NCI-H146 (cell line): ENCODE measurements around the gene S100P.
"Not testable (repeated sequence)": the region's sequence is repeated elsewhere in the genome, so short reads cannot be mapped to it uniquely, and the experiment has no call there.

ENCODE experiments used
- DNase-seq: peaks from one replicate; lab custom pipeline; 2025; lab: John Stamatoyannopoulos, UW

Gene S100P

DNA sequence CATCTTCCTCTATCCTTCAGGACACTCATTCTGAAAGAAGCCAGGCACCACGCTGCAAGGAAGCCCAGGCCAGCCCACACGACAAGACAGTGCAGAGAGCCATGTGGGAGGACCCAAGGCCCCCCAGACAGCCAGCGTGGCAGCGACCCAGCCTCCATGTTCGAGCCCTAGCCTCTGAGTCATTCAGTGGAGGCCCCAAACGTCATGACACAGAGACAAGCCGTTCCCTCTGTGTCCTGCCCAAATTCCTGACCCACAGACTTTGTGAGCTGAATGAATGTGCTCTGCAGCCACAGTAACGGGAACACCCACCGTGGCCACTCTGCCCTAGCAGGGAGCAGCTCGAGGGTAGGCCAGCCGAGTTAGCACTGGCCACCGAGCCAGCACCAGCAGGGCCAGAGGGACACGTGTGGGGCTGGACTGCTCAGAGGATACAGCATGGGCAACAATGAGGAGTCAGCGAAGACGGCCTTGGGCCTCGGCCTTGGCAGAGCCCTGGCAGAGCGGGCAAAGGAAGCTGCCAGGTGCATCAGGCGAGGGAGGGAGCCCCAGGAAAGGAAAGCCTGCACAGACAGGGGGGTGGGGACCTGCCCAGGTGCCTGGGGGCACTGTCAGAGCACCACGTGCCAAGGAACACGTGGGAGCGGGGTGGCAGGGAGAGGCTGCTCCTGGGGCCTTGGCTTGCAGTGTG lies 30.9 kb downstream of the S100P start:
- DNase-seq, result no peak

DNA sequence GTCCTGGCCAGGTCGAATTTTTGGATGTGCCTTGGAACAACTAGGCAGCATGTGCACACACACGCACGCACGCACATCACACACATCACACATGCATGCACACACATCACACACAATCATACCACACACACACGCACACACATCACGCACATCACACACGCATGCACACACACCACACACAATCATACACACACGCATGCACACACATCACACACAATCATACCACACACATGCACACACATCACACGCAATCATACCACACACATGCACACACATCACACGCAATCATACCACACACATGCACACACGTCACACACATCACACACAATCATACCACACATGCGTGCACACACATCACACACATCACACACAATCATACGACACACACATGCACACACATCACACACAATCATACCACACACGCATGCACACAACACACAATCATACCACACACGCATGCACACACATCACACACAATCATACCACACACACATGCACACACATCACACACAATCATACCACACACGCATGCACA lies 31.8 kb downstream of the S100P start:
- DNase-seq, result not testable (repeated sequence)

DNA sequence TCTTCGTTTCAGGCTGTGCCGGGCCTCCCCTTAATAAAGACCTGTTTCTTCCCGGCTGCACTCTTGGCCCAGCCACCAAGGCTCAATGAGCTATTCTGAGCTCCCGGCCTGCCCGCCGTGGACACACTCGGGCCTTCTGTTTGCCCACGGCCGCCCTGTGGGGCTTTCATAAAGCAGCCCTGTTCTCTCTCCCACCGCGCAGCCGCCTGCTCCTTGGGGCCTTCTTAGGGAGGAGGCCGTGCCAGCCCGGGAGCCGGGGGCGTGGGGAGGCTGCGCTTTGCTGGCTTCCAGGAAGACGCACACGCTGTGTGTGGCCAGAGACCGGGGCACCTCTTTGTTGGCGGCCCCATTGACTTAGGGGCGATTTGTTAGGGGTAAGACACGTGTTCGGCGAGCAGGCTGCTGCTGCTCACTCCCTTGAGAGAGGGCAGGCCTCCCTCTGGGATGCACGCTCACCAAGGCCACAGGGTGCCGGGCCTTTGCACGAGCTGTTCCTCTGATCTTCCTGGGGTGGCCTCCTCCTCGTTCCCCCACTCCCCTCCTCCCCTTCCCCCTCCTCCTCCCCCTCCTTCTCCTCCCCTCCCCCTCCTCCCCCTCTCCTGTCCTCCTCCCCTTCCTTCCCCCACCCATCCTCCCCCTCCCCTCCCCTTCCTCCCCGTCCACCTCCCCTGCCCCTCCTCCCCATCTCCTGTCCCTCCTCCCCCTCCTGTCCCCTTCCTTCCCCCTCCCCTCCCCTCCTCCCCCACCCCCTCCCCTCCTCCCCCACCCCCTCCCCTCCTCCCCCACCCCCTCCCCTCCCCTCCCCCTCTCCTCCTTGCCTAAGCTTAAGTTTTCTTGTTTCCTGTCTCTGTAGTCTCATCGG lies 33.6 kb downstream of the S100P start:
- peak; percentile 22 for DNase-seq

DNA sequence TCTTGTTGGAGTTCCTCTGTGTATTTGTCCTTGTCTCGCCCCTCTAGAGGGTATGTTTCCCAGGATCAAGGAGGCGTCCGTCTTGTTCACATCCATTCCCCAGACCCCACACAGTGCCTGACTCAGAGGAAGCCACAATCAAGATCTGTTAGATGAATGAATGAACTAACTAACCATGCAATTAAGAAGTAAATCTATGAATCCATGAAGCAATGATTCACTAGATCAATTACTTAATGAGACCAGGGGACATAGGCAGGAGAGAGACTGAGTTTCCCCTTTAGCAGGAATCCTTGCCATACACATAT lies 34.2 kb downstream of the S100P start:
- DNase-seq, result no peak

DNA sequence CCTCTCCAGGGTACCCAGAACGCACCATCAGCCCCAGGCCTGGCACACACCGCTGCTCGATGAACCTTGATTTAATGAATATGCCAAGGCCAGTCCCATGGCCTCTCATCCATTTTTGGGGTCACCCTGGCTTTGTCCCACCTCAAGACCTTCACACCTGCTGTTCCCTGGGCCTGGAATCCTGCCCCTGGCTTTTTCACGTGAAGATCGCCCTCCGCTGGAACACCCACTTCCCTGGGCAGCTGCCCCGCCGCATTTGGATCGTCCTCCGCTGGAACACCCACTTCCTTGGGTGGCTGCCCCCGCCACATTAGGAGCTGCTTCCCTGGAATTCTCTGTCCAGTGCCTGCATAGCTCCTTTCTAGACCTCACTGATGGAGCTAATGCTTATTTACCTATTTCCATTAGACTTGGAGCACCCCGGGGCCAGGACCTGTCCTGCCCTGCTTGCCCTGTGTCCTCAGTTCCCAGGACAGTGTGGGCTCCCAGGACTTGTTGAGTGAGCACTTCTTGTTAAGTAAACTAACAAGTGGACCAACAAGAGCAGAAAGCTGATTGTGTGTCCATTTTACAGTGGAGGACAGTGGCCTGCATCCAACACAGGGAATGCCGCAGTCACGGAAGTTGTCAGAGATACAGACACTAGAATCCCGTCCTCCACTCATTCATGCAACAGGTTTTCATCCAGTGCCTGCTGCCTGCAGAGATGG lies 34.8 kb downstream of the S100P start:
- no peak for DNase-seq

DNA sequence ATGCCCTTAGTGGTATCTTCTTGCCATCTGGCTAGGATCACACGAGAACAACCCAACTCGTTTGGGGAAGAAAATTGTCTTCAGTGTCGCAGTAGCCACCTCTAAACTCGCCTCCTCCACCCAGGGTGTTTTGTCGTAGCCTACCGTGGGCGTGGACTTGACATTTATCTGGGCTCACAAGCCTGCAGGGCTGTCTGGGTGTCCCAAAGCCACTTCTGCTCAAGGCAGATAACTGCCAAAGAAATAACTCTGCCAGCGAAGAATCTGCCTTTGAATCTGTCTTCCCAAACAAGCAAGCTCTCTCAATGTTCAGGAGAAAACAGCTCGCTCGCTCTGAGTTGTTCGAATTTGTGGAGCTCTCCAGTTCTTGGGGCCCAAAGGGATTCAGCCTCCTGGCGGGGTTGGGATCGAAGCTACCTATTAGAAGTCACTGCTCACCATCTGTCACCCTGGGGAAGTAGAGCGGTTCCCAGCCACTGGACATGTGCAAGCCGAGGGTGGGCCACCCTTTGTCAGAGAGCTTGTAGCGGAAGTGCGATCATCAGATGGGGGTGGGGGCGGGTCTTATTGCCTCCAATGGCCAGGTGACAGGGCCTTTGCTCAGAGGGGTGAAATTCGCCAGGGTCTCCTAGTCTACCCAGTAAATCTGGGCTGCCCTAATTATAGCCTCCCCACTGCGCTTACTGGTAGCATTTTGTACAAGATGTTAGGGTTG lies 37.1 kb downstream of the S100P start:
- no peak for DNase-seq

DNA sequence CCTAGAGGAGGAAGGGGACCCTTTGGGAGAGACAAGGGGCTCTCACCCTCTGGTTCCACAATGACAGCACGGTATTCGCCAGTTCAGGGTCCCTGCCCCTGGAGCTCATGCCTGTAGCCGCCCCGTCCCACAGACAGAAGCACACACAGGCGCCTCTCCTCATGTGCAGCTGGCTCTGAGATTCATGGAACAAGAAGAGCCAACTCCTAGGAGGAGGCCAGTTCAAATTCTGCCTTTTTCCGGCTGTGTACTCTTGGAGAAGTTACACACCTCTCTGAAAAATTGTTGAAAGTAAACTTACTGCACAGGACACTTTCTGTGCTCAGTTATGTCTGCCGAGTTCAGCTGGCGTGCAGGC lies 37.6 kb downstream of the S100P start:
- no peak for DNase-seq

DNA sequence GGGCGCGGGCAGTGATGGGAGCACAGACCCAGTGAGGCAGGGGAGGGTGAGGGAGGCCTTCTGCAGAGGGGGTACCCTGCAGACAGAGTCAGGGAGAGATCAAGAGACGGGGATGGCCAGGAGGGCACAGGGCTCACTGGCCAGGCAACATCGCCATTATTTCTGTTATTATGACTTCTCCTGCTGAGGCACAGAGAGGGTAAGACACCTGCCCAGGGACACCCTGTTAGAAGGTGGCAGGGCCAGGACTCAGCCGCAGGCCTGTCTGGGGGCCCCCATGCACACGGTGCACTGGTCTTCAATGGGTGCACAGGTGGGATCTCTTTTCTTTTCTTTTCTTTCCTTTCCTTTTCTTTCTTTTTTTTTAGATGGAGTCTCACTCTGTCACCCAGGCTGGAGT lies 38.1 kb downstream of the S100P start:
- no peak for DNase-seq

DNA sequence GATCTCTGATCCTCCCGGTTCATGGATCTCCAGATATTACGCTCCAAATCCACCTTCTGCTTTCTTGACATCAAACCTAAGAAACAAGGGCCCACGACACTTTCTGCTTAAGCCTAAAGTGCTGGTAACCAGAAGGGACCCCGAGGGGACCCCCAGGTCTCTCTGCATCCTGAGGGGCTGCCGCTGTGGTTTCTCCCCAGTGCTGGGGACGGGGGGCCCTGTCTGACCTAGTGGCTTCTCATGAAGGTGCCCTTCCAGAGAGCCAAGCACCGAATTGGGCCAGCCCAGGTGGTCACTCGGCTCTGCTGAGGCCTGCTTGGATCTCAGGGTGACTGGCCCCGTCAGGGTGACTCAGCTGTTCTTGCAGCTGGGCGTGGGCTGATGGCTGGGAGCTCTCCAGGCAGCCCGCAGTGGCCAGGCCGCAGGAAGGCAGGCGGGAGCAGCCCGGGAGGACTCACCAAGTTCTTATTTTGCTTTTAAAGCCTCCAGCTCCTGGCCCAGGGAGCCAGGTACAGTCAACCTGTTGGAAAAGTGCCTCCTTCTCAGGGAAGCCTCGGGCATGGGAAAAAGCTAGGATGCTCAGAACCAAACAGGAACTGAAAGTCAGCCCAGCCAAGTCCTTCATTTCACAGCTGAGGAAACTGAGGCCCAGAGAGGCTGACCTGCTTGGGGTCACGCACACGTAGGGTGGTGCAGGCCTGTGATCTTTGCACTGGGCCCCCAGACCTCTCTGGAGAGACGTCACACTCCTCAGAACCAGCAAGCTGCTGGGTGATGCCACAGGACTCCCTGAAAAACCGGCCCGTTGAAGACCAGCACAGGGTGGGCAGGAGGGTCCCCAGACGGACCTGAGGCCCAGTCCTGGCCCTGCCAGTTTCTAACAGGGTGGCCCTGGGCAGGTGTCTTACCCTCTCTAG lies 39.0 kb downstream of the S100P start:
- no peak for DNase-seq

DNA sequence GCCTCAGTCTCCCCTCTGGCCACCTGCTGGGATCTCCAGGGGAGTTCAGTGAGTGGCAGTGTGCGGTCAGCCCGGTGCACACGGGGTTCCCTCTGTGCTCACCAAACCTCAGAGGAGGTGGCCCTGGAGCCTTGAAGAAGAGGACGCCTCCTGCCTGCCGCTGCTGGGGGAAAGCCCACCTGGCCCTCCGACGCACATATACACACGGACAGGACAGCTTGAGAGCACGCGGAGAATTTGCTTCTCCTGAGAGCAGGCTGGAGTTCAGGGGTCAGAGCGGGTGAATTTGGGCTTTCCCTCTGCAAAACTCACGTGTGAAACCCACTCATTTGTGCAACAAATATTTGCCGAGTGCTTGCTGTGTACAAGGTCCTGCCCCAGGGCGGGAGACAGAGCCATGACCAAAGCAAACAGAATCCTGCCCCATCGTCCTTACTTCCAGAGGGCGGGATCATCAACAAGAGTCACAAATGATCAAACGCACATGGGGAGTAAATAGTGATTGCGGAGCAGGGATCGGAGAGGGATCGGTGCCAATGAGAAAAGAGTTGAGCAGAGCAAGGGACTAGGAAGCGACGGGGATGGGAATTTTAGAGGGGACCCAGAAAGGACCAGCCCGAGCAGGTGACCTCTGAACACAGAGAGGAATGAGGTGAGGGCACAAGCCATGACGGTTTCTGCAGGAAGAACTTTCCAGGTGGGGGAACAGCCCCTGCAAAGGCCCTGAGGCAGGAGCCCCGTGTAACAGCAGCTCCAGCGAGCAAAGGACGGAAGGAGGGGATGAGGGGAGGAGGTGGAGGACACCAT lies 39.9 kb downstream of the S100P start:
- no peak for DNase-seq

DNA sequence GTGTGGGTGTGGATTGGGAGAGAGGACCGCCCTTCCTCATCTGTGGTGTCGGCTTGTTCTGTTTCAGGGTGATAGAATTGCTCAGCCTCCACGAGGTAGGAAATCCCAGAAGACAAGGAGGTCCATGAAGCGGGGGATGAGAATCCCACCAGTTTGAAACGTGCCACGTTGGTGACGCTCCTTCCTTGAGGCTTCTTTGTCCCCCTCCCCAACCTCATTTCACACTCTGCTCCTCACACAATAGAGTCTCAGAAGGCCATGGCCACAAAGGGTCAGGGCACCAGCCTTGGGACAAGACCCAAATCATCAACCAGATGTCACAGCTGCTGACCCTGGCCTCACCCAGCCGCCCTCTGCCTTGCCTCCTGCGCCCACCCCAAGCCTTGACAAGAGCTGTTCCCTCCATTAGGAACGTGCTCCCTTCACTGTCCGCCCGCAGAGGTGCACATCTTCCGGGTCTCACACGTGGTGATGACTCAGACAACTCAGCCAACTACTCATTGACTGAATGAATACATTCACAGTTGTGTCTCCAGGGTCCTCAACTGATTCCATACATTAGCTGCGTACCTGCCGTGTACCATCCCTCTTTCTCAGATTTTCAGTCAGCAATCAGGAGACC lies 40.6 kb downstream of the S100P start:
- no peak for DNase-seq

DNA sequence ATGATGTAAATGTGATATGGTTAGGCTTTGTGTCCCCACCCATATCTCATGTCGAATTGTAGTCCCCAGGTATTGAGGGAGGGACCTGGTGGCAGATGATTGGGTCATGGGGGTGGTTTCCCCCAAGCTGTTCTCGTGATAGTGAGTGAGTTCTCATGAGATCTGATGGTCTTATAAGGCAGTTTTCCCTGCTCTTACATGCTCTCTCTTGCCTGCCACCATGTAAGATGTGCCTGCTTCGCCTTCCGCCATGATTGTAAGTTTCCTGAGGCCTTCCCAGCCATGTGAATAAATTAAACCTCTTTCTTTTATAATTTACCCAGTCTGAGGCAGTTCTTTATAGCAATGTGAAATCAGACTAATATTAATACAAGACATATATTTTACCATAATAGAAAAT lies 46.2 kb downstream of the S100P start:
- no peak for DNase-seq

DNA sequence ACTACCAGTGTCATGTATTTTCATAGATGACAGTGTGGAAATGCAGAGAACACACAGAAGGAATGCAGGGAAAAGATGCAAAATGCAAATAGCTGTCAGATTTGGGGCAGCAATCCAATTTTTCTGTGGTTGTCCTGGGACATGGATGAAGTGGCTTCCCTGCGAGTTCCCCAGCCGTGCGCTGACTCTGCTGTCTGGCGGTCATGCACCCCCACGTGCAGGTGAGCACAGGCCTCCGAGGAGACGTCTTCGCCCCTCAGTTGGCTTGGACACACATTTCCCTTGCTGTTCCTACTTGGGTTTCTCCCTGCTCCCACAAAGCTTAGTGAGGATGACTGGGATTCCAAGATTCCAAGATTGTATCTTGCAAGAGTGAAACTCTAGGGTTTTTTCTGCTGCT lies 46.7 kb downstream of the S100P start:
- DNase-seq, result no peak

DNA sequence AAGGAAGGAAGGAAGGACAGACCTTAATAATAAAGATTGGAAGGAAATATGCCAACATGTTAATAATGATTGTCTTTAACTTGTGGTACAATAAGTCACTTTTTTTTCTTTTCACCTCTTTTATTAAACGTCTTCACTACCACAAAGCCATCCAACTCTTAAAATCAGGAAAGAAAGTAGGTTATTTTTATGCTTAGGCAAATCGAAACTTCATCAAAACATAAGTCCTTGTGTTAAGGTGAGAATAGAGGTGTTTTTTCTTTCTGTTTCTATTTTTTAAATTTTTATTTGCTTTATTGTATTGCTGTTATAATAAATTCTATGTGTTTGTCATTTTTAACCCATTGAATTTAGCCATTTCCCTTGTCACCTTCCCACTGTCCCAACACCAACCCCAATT lies 48.8 kb downstream of the S100P start:
- no peak for DNase-seq

DNA sequence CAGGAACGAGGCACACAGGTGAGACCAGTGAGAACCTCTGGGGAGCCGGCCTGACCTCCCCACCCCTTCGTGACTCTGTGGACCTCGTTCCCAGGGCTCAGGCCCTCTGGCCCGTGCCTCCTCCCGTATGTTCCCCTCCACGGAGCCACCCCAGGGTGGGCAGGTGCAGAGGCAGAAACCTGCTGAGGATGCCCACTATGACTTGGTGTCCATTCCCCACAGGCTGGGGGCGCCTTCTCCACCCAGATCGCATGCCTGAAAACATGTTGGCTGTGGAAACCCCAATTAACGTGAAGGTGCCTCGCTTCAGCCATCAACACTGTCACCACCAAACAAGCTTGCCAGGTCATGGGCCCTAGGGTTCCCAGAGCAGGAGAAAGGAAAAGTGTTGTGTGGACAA lies 49.3 kb downstream of the S100P start:
- no peak for DNase-seq
